NCI-H1092 (cell line): Measurements from ENCODE around the gene OR51E1.

Source experiments
- DNase-seq: peaks from one replicate; lab custom pipeline; 2025; lab: John Stamatoyannopoulos, UW

The OR51E1 gene, protein sequence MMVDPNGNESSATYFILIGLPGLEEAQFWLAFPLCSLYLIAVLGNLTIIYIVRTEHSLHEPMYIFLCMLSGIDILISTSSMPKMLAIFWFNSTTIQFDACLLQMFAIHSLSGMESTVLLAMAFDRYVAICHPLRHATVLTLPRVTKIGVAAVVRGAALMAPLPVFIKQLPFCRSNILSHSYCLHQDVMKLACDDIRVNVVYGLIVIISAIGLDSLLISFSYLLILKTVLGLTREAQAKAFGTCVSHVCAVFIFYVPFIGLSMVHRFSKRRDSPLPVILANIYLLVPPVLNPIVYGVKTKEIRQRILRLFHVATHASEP

DNA sequence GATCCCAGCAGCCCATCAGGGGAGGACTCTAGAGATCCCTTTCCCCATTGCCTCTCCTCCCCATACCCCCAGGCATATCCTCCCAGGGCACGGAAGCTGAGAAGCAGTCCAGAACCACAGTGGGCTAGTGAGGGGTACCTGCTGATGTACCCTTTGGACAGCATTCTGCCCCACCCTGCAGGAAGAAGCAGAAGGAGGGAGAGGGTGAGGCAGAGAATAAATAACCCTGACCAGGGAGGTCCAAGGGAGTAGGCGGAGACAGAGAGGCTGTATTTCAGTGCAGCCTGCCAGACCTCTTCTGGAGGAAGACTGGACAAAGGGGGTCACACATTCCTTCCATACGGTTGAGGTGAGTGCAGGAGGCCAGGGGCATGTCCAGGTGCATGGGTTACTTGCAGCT, at the start of gene OR51E1:
Gene OR51E1, plus strand, starts transcription at position 301 of the 400 bp plus-strand sequence. CDS start 8,545 bp downstream, outside the sequence.
- DNase-seq, result no peak

DNA sequence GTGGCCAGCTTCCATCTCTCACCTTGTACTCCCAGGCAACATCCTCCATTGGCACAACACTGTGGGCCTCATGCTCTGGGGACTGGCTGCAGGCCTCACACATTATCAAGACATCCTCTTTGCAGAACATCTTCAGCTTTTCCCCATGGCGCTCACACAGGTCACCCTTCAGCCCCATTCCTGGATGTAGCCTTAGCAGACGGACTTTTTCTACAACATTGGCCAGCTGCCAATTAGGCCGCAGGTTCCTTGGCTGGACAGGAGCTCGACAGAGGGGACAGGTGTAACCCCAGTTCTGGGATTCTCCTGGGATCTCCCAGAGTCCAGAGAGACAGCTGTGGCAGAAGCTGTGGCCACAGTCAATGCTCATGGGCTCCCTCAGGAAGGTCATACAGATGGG, 38.7 kb upstream of the OR51E1 start:
- DNase-seq, result no peak

DNA sequence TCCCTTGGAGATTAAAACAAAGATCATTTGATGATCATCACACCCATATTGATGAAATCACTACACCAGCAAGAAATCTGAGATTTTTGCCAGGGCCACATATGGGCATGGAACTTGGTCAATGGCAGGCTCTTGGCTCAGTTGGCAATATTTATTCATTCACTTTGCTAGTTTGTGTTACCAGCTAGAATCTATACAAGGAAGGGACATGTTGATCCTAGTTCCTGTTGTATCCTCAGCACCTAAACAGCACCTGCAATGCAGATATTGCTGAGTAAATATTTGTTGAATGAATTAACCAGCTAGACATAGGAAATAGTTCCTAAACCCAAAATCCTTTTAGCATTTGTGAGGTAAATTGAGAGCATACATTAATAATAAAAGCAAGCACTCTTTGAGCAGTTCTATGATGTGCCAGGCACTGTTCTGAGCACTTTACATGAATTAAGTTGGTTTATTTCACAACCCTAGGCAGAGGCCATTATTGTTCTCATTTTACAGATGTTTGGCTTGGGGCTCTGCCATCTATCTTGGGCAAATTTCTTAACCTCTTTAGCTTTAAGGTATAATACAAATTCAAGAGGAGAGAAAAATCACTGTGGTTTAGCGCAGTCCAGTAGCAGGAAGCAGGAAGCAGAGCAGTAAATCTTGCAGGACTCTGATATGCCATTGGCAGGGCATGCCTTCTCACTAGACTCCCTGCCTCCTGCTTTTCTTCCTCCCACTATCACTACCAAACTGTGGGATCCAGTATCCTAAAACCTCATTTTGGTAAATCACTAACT, 37.4 kb upstream of the OR51E1 start:
- DNase-seq, result peak; percentile 38

DNA sequence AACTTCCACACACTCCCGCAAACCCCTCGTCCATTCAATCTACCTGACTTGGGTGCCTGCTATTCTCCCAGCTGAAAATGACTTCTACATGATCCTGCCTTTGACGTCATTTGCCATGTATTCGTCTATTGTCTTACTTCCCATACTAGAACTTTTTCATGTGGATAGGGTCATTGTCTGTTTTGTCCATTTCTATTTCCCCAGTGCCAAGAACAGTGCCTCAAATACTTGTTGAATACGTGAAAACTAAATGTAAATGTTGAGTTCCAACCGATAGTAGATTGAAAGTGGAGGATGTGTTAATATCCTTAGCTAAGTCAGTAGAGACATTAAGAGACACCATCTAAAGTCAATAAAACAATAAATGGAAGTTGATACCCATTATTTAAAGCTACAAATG, 36.7 kb upstream of the OR51E1 start:
- no peak for DNase-seq

DNA sequence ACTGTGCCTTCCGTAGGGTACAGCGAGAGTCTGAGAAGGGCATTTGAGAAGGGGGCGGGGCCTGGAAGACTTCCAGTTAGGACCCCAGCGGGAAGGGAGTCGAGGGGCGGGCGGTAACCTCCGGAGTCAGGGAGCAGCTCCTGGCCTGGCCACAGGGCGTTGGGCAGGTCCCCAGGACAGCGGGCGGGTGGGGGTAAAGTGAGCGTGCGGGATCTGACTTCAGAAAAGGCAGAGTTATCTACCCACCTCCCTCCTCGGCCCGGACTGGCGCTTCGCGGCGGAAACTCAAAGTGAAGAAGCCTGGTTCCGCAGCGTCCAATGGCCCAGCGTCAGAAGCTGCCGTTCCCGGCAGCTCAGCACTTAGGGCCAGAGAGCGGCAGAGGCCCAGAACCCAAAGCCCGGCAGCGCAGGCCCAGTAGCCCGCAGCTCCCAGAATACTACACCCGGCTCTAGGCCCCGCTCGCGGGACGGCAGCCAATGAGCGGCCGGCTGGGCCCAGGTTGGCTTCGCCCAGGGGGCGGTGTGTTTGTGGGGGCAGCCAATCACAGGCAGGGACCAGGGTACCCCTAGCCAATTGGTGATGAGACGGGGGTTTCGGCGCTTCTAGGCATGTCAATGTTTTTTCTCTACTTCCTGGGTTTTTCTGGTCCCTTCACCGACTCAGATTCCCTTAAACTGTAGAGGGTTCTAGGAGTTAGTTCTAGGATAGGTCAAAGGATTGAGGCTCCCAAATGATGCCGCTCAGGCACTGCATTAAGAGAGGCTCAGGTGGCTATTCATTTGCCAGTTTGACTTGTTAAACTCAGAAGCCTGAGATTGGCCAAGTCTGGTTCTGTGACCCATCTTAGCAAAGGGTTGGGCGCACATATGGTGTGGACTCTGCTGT, 35.8 kb upstream of the OR51E1 start, which contains the start of gene TRIM68:
Gene TRIM68, minus strand, starts transcription at position 451 of the 886 bp plus-strand sequence. CDS start 2,727 bp downstream, outside the sequence.
- peak; percentile 78 for DNase-seq

DNA sequence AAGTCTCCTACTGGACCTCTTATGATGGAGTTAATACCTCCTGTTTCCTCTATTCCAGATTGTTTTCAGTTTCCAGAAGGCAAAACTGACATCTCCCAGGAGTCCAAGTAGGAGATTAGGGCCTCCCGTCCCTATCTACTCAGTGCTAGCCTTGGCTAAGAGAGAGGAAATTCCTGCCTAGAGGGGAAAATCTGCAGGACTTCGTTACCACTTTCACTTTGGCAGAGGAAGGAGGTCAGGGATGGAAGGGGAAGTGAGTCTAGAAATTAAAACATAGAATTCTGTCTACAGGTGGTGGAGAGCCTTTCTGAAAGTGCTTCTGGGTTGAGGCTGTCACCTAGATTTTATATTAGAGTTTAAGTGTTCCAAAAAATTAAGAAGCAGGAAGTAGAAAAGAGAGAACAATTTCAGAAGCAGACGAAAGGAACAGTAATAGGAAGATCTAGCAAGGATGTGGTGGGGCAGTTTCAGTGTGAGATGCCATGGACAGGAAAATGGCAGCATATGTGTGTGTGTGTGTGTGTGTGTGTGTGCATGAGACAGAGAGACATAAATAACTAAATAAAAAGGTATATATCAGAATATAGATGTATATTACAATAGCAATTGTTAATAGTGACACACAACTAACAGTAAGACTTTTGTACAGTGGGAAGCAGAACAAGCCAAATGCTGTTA, 33.4 kb upstream of the OR51E1 start:
- DNase-seq, result no peak

DNA sequence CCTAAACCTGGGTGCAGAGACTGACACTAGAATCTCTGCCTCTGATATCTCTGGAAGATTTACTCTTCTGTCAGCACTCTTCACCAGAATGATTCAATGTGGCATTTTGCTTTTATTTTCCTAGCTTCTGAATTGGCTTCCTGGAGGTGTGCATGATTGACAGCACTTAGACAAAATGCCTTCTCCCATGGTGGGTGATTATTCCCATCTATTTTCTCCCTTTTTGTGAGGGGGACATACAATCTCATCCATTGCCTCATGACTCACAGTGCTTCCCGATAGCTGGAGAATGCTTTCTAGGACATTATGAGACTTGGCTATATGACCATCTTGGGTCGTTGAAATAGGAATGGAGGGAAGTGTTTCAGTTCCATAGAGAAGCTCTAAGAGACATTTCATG, 31.8 kb upstream of the OR51E1 start:
- no peak for DNase-seq

DNA sequence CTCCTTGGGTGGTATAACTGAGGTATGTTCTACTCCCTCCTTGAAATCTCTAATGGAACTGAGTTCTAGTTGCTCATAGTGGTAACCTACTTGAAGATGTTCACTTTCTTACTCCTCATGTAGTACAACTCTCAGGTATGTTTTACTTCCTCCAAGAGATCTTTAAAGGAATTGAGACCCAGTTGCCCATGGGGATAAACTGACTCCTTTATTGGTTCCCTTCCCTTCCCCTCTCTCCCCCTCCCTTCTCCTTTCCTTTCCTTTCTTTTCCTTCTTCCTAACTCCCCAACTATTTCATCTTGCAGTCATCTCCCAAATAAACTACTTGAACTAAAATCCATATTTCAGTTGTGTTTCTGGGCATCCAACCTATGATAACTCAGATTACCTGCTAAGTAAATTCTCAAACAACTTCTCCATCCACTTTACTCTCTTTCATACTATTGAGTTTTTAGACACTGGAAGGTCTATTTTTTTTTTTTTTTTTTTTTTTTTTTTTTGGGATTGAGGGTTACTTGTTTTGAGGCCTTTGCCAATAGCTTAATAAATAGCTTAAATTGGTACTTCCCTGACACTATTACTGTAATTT, 27.8 kb upstream of the OR51E1 start:
- DNase-seq, result no peak

DNA sequence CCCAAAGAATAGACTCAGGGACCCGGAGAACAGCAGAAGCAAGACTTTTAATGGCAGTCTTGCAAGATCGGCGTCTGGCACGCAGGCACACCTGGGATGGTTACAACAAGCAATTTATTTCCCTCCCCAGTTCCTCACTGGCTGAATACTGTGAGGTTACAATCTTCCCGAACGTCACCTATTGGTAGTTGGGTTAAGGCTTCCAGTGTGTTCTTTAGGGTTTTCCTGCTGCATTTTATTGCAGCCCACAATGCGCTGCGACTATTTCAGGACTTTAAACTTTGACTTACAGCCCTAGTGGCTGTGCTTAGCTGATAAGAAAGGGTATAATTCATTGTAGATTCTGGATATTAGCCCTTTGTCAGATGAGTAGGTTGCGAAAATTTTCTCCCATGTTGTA, 24.3 kb upstream of the OR51E1 start:
- DNase-seq, result no peak

DNA sequence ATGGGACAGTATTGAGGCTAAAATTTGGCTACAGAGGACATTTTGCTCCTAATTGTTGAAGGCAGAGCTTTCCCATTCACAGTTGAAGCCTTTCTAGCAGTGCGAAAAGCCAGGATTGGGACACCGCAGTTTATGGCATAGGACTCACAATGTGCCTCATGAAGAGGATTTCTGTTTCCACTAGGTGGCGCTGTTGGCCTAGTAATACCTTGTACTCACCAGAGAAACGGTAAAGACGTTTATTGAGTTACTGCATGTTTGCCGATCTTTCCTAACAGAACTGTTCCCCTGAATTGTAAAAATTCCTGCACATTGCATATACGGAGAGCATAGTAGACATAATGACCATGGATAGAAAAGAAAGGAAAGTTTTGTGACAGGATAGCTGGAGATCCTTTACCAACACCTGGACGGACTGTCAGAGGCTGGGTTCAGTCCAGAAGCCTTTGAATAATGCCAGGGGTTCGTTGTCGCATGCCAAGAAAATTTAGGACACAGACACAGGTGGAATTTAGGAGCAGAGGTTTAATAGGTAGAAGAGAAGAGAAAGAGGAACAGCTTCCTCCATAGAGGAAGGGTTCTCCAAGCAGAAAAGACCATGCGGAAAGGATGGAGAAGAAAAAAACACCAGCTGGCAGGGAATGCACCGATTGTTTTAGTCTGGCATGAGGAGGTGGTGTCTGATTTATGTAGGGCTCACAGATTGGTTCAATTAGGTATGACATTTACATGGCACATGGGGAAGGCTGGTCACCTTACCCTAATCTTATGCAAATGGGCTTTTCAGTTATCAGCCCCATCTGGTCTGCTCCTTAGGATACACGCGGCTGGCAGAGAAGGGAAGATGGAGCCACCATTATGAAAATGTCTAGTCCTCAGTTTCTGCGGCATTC, 17.3 kb upstream of the OR51E1 start:
- DNase-seq, result peak; percentile 81

DNA sequence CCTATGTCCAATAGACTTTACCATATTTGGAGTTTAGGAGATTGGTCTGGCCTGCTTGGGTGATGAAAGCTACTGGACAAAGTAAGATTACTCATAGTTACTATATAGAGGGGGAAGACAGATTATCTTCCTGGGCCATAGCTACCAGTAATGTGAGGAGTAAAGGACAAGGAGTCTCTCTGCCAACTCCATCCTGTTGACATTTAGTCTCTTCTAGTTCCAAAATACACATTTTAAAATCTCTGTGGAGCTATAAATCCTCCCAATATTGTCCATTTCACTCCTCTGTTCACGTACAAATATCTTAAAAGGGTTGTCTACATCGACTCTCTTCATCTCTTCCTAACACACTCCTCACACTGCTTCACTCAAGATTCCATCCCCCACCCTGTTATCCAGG, 7.6 kb upstream of the OR51E1 start:
- DNase-seq, result no peak

DNA sequence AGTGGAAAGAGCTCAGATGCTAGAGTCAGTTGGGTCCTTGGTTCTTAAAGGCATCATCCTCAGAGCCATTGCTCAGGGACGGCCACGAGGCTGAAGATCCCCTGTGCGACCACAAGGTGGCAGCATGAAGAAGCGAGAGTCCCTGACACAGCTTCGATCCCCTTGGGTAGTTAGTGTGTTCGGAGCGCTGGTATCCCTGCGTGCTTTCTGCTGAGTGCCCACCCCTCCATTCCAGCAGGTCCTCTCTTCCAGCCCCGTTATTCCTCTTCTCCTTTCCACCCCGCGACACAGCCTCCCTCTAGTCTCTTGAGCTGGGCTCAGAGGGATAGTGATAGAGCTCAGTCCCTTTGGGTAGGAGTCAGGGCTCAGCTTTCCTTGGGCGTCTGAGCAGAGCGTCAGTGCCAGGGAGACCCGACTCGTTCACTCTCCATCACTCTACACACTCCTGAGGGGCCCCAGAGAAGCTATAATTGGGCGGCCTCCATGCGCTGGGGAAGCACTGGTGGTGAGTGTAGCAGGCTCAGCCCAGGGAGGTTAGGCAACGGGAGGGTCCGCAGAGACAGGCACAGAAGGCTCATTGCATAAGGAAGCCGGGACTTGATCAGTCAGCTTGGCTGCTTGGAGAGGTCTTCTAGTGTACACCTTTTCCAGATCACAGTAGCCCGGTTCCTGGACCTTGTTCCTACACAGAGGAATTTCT, 6.7 kb upstream of the OR51E1 start, which contains the start of gene OR51D1:
Gene OR51D1, plus strand, starts transcription at position 516 of the 700 bp plus-strand sequence. CDS start 2,314 bp downstream, outside the sequence.
- DNase-seq, result peak; percentile 85

DNA sequence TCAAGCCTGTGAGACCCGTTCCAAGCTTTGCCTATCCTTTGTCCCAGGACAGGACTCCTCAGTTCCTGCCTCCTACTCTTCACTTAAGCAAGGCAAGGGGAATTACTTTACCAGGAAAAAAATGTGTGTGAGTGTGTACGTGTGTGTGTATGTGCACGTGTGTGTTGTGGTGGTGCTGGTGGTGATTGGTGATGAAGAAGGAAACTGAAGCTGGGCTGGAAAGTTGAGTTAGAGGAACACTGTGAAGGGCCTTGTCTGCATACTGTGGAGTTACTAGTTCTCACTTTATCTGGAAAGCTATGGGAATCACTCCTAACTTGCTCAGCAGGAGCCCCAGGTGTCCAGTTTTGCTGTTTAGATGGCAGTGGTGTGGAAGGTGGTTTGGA, 6.1 kb upstream of the OR51E1 start:
- no peak for DNase-seq

DNA sequence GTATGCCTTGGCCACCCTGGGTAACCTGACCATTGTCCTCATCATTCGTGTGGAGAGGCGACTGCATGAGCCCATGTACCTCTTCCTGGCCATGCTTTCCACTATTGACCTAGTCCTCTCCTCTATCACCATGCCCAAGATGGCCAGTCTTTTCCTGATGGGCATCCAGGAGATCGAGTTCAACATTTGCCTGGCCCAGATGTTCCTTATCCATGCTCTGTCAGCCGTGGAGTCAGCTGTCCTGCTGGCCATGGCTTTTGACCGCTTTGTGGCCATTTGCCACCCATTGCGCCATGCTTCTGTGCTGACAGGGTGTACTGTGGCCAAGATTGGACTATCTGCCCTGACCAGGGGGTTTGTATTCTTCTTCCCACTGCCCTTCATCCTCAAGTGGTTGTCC, 3.9 kb upstream of the OR51E1 start:
- DNase-seq, result no peak

DNA sequence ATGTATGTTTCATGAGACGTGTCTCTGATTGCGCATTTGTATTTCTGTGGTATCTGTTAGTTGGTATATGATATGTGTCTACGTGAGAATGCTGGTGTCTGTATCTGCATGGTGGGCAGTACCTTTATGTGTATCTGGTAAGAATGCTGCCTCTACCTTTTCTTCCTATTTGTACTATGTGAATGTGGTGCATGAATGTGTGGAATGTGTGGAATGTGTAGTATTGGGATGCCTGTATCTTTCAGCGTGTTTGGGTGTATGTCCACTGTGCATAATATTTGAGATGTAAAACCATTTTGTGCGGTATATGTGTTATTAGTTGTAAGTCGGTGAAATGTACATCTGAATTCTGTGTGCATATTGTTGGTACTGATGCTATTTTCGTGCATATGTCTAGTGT, 2.3 kb upstream of the OR51E1 start:
- DNase-seq, result no peak

DNA sequence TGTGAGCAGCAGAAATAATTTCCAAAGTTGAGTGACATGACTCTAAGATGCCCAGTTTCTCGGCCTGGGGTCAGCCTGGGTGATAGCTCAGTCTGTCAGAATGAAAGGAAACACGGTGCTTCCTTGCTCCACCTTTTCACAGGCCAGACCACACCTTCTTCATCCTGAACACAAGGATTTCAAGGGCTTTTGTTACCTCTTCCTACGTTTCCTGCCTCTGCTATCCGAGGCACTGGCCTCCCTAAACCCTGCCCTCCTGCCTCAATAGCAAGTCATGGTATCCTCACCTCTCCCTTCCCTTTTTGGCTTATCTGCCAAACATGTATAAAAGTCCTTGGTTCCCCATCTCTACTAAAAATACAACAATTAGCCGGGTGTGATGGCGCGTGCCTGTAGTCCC, 1.7 kb upstream of the OR51E1 start:
- no peak for DNase-seq

DNA sequence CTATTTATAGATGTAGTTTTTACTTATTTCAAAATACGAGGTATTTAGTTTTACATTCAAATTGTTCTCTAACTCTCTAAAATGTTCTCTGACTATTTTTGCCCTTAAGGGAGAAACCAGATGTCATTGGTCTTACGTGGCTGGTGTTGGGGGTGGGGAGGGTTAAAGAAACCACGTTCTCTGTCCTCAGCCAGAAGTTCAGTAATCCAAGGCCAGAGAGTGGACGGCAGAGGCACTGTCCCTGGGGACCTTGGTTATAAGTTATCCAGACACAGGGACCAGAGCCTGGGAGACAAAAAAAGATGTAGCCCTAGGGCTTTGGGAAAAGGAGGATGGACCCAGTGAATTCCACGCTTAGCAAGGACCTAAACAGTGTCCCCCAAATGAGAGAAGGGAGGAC, 706 bp upstream of the OR51E1 start:
- no peak for DNase-seq

DNA sequence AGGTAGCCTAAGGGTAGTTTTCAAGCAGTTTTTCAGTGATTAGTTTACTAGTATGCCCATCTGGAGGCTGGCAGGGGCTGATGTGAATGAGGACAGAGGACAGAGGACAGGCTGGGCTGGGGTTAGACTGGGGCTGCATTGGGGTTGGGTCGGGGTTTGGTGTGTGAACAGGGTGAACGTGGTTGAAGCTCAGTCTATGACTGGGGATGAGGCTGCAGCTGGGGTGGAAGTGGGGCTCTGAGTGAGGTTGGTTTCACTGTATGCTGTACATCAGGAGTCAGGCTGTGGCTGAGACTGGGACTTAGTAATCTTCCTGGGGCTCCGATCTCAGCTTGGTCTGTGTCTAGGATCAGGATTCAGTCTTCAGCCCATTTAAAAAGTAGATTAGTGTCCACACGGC, 451 bp downstream of the OR51E1 start:
- no peak for DNase-seq

DNA sequence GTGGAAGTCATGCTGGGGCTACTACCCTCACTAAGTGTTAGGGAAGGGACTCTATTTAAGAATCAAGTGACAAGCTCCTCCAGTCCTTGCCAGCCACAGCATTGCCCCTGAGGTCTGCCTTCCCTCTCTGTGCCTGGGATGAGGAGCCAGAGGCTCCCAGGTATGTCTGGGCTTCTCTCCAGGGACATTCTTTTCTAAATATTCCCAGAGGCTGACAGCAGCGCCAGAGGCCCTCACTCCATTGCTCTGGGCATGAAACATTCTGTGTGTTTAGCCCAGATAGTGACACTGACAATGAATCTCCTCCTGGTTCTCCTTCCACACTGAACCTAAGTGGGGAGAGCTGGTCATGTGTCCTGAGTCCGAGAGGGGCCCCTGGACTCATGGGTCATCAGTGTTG, 2.2 kb downstream of the OR51E1 start:
- DNase-seq, result no peak

DNA sequence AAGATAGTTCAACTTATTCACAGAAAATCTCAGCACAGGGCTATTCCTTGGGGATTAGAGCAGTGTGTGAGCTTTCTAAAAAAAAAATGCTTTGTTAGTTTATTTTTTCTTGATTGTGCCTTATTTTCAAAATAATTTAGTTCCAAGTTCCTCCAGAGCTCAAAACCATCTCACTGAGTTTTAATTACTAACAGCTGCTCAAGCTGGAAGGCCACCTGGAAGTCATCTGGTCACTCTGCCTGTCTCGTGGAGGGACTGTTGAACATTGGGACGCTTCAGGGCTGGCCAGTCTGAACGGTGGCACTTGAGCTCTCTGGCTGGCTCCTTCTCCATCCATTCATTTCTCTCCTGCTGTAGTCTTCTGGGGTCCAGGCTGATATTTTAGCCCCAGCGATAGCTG, 4.0 kb downstream of the OR51E1 start:
- DNase-seq, result no peak
